ENCODE results near the gene OPCML.

OPCML gene

DNA sequence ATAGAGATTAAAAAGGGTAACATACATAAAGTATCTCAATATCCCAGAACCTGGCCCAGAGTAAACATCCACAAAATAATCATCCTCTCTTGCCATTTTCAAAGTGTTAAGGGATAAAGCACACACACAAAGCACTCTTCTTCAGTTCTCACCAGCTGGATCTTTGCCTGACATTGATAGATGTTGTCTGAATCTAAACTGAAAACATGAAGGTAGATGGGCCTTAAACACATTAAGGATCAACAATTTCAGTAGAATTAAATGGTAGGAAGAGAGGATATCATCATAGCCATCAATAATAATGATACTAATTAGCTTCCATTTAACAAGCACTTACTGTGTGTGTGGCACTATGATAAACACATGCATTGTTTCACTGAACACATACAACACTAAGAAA lies 261.1 kb downstream of the OPCML start:
- no peak for FAIRE-seq

GRCh38 chr11:133269267-133269666 lies 263.0 kb downstream of the OPCML start:
- FAIRE-seq, result no peak

DNA sequence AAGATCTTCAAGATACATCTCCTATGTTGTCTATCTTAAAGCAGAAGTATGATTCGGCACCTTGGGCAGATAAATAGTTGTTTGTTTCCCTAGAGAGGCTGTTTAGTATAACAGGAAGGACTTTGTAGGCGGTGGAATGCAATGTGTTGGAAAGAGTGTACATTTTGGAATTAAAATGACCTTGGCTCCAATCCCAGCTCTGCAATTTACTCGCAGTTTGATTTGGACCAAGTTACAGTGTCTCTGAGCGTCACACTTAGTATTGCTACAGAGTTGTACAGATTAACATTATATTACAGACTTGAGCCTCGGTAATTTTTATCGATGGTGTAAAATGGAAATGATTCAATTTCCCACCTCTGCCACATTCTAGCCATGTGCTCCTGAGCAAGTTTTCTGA lies 265.3 kb downstream of the OPCML start:
- FAIRE-seq, result no peak

GRCh38 chr11:133265530-133266035 lies 266.7 kb downstream of the OPCML start:
- FAIRE-seq, result no peak

- FAIRE-seq, result no peak
Measured at GRCh38 chr11:133263332-133263731, 269.0 kb downstream of the OPCML start.

- no peak for FAIRE-seq
Measured at GRCh38 chr11:133258751-133259150, 273.6 kb downstream of the OPCML start.

GRCh38 chr11:133254601-133255000 lies 277.7 kb downstream of the OPCML start:
- no peak for FAIRE-seq

GRCh38 chr11:133253570-133253969 lies 278.7 kb downstream of the OPCML start:
- FAIRE-seq, result no peak

GRCh38 chr11:133251841-133252240 lies 280.5 kb downstream of the OPCML start:
- FAIRE-seq, result no peak

- FAIRE-seq, result no peak
Measured at GRCh38 chr11:133249530-133249929, 282.8 kb downstream of the OPCML start.

DNA sequence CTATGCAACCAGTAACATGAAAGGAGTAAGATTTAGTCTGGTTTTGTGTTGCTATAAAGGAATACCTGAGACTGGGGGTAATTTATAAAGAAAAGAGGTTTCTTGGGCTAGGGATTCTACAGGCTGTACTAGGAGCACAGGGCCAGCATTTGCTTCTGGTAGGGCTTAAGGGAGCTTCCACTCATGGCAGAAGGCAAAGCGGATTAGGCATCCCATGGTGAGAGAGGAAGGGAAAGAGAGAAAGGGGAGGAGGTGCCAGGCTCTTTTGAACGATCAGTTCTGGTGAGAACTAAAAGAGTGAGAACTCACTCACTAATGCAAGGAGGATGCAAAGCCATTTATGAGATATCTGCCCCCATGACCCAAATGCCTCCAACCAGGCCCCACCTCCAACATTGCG lies 283.2 kb downstream of the OPCML start:
- no peak for FAIRE-seq

- FAIRE-seq, result no peak
Measured at GRCh38 chr11:133243832-133244231, 288.5 kb downstream of the OPCML start.

DNA sequence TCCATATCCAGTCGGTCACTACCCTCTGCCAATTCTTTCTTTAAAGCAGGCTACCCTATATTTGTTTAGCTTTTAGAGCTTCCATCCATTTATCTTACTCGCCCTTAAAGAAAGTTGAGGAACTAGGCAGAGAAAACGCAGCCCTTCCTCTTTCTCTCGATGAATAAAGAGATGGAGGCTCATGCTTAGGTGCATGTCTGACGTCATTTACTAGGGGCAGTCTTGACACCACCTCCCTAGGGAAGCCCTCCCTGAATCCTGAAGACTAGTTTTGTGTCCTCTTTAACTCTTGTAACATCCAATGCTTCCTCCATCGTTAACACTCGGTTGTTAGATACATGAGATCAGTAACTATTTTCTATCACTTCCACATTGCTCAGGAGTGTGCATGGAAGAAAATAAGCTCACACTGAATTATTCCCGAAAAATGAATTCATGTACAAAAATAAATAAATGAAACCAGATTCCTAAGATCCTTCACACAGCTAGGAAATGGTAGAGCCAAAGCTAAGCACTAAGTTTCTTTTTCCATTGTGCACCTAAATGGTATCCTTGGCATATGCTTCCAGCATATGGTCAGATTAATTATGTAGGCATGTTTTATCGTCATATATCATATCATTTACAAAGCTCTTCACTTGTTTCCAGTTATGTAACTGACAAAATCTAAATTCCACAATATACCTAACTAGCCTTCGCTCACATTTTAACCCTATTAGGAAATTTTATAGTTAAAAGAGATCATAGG lies 291.2 kb downstream of the OPCML start:
- no peak for FAIRE-seq

DNA sequence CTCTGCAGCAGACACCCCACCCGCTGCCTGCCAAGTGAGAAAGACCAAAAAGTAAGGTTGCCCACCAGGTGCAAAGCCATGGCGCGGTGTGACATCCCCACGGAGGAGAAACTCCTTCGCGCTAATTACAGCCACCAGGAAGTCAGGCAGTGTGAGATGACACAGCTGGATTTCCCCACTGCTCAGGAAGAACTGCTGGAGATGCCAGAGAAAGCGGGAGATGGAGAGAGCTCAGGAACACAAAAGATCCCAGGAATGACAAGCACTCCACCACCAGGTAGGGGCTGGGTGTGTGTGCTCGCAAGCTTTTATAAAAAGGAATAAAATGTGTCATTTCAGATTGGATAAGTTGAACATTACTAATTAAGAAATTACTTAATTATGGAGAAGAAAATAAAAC lies 292.7 kb downstream of the OPCML start:
- FAIRE-seq, result no peak

GRCh38 chr11:133238495-133238894 lies 293.8 kb downstream of the OPCML start:
- no peak for FAIRE-seq

DNA sequence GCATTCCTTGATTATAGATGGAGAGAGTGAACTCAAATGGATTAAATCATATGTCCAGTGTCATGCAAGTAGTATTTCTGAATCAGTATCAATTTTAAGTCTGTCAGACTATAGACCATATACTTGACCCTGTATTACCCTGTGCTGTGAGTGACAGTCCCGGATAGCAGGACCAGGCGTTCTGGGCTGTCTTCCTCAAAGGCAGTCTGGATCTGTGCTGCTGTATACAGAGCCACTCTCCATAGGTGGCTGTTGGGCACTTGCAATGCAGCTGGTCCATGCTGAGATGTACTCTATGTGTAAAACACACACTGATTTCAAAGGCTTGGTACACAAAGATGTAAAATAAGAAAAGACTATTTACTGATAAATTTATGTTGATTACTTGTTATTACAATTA lies 294.3 kb downstream of the OPCML start:
- no peak for FAIRE-seq

- no peak for FAIRE-seq
Measured at GRCh38 chr11:133235381-133235780, 296.9 kb downstream of the OPCML start.

DNA sequence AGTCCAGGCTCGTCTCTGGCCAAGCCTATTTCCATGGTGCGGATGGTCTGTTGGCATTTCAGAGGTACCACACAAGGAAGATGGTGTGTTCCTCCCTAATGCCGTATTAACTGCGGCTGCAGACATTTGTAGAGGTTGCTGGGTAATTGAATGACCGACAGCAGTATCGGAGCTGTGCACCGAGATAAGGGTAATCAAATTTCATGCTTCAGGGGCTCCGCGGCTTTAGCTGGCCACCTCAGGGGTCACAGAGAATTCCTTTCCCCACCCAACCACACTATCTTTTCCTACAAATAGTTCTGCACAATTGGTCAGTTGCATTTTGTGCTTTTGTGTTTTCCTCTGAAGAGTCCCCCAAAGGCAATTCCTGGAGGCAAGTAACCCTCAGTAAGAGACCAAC lies 297.4 kb downstream of the OPCML start:
- no peak for FAIRE-seq

GRCh38 chr11:133232665-133233064 lies 299.6 kb downstream of the OPCML start:
- FAIRE-seq, result no peak

DNA sequence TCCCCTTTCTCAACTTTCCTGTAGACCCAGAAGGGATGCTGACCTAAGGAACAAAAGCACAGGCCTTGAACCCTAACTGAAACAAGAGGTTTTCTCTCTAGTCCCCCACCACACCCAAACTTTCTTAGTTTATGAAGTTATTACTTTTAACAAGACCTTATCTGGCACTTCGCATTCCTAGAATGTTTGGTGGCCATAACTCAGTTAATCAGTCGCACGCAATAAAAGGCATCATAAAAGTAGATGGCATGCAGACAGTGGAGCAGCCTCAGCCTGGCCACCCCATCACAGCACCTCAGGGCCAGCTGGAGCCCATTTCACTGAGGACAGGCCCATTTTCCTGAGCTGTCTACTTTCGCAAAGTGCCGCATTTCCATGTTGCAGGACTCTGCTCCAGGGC lies 301.9 kb downstream of the OPCML start:
- FAIRE-seq, result no peak

GRCh38 chr11:133228471-133229329 lies 303.6 kb downstream of the OPCML start:
- FAIRE-seq, result no peak

- no peak for FAIRE-seq
Measured at GRCh38 chr11:133227632-133228111, 304.6 kb downstream of the OPCML start.

GRCh38 chr11:133224271-133224670 lies 308.0 kb downstream of the OPCML start:
- no peak for FAIRE-seq

Measured in TTC549 (cell line).